ENCODE data around the gene PRKCE. TPM values are rescaled to one million over a fixed set of nuclear protein-coding genes. Genes with fewer than 3 reads are reported as not detected.
"Not testable (repeated sequence)": the region's sequence is repeated elsewhere in the genome, so short reads cannot be mapped to it uniquely, and the experiment has no call there.

PRKCE gene
- total RNA-seq, 1 donor from 2014 or later, result 30.5 TPM

DNA sequence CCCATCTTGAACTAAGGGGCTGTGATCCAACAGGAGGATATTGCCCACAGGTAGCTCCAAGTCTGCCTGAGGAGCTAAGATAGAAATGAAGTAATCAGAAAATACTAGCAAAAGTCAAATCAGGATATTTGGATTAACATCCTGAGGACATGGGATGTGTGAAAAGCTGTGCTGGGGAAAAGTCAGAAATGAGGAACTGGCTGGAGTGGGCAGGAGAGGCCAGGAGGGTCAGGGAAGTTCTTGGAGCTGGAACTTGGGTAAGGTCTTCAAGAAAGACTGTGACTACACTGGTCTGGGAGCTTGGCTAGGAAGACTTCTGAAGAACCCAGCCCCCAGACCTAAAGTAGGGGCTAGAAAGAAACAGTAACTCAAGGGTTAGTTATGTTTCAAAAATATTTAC lies 250.9 kb downstream of the PRKCE start:
- no peak for DNase-seq (ENCODE audit: low spot score)
- ATAC-seq, result no peak
- intact Hi-C loops (cut with DNase I), result no loop called here

DNA sequence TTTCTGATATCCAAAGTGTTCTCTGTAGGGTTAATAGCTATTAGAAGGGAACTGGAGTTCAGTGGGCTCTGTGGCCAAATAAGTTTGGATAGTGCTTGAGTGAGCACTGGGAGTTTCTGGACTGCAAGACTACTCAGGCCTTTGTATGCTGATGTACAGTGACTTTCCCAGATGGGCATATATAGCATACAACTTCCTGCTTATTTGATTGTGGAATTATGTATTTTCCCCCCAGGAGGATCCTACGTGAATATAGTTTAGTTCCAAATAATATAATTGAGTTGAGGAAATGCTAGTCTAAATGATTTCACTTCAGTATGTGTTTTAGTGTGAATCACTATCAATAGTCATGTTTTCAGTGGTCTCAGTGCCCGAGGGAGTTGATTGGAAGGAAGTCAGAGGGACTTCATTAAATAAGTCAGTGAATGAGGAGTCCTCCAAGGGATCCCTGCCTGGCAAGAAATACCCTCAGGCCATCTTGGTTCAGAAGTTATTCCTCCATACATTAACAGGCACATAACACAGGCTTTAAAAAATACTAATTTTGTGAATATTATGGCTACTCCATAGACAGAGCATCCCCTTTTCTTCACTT lies 251.4 kb downstream of the PRKCE start:
- ATAC-seq (no peak), DNase-seq (ENCODE audit: low spot score) (no peak)
- intact Hi-C loops (cut with DNase I), result no loop called here

DNA sequence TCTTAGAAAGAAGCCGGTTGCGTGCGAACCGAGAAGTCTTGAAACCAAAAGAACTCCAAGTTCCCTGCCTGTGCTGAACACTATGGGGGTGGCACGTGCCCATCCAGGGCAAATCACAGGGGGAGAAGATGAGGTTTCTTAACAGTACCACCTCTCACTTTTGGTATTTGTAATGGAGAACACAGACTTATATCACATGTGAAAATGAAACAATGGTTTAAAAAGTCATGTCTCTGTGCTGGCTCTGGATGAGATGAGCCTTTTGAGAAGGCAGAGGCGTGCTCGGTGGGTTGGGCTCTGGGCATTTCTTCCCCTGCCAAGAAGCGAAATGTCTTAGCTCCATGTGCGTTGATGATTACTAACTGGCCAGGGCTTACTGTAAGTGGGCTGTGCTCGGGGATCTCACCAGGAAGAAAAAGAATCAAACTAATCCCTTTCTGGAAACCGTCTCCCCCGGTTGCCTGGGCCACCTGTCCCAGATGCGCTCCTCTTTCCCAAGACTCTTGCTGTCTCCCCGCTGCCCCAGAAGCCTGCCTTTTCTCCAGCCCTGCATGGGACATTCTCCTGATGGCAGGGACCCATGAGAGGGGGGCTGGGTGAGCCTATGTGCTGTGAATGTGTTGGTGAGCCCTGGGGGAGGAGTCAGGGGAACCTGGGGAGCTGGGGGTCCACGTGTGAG lies 252.9 kb downstream of the PRKCE start:
- peak; percentile 84 for ATAC-seq
- DNase-seq (ENCODE audit: low spot score), result no peak
- intact Hi-C loops (cut with DNase I), result no loop called here

DNA sequence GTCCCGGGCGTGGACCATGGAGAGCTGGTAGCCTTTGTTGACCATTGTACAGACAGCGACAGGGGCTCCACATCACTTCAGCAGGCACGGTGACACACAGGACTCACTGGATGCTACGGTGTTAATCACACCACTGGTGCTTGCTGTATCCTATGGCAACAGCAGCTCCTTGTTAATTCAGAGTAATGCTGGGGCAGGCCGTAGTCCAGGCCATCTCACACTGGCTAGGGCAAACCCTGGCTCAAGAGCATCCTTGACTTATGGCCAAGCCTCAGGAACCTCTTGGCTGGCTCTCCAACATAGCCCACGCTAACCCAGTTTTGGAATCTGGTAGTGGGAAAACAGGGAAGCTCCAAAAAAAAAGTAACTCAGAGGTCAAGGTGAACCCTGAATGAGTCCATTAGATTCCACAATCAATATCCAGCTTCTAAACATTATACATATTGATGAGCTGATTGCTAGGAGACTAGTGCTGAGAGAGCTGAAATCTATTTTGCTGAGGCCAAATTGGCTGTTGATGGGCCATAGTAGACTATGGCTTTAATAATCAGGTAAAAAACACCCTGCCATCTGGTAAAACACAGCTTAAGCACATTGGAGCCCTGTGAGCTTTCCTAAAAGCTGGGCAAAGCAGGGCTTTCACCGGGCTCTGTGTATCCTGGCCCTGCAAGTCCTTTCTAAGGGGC lies 253.6 kb downstream of the PRKCE start:
- DNase-seq (ENCODE audit: low spot score) (no peak), ATAC-seq (peak; percentile 63)
- intact Hi-C loops (cut with DNase I), result no loop called here

DNA sequence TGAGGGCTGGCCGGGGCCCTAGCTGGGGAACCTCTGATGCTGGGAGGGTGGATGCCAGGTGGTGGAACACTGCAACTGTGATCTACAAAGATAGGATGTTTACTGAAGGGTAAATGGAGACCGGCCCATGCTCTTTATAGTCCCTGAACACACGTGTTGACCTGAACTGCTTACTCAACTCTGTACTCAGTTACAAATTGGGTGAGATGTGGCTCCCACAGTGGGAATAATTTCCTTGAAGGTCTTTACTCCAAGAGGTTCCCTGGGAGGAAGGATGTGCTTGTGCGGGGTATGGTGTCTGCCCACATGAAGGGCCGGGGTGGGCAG lies 254.1 kb downstream of the PRKCE start:
- ATAC-seq (no peak), DNase-seq (ENCODE audit: low spot score) (no peak)
- intact Hi-C loops (cut with DNase I), result no loop called here

DNA sequence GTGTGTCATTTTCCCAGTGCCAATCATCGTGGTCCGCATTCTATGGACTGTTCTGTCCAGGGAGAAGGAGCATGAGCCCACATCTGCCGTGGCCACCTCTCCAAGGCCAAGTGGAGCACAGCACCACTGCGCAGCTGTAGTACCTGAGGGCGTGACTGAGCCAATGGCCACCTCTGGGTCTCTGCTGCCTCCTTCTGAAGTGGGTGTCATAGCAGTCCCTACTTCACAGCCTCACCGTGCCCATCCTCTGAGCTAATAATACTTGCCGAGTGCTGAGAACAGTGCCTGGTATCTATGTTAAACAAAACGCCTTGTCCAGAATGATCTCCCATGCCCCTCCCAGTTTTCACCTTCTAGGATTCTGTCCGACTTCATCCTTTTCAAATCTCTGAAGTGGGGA lies 256.1 kb downstream of the PRKCE start:
- intact Hi-C loops (cut with DNase I), result no loop called here
- ATAC-seq (no peak), DNase-seq (ENCODE audit: low spot score) (no peak)

DNA sequence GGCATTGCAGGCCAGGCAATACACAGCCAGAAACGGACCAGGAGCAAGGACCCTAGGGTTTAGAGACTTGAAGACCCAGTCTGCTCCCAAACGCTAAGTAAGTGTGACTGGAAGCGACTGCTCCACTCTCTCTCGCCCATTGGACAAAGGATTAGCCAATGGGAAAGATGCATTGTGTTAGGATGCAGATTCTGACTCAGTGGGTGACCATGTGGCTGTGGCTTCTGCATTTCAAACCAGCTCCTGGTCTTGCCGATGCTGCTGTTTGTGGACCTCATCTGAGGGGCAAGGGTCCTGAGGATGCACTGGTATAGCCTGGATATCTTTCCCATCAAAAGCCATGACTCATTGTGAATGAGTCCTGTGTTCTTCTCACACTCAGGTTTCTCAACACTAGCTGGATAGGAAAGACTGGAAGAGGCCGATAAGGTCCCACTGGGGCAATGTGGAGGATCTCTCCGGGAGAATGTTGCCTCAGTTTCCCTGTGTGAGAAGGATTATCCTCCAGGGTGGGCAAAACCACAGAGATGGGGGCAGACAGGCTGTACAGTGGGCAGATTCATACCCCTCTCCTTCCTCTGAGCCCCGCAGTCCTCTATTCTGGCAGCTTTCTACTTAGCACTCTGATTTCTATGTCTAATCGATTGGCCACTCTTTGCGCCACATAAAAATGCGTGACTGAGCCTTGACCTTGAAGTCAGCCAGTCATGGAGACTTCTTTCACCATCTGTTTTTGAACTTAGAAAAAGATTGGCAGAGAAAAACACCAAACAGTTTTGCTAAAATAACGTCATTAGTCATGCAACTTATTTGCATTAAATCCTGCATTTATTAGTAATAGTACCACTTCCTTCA lies 257.1 kb downstream of the PRKCE start:
- ATAC-seq (no peak), DNase-seq (ENCODE audit: low spot score) (no peak)
- intact Hi-C loops (cut with DNase I), result no loop called here

DNA sequence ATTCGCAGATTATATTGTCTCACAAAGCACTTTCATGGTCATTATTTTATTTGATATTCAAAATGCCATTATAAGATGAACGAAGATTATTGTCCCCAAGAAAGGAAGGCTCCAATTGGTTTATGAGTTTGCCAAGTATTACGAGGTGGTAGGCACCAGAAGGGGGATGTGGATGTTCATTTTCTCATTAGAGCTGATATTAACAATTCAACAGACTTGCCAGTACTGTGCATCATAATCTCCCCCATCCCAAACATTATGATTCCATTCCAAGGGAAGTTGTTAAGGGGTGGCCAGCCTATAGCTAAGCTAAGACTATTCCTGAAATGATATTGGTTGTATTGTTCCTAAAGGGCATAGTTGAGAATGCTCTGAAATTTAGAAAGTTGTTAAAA lies 257.7 kb downstream of the PRKCE start:
- DNase-seq (ENCODE audit: low spot score), result no peak
- intact Hi-C loops (cut with DNase I), result no loop called here
- ATAC-seq, result no peak

DNA sequence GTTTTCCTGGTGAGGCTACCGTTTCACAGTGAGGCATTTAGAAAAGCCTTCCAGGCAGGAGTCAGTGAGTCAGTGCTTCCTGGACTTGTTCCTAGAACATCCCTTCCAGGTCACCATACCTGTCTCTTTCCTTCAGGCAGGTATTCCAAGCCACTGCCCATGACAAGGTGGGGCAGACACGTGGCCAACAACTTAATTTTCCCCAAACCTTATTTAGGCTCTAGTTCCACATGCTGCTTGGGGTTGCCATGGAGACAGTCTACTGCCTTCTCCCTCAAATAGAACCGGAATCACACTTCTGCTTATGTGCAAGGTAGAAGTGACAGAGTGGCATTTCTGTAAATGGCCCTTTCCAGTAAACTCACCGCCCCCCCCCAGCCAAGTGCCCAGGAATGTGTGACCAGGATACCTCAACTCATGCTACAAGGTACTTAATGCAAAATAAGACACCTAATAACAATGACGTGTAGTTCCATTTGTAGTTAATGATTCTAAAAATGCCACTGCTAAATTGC lies 258.3 kb downstream of the PRKCE start:
- intact Hi-C loops (cut with DNase I), result no loop called here
- DNase-seq (ENCODE audit: low spot score) (no peak), ATAC-seq (no peak)

DNA sequence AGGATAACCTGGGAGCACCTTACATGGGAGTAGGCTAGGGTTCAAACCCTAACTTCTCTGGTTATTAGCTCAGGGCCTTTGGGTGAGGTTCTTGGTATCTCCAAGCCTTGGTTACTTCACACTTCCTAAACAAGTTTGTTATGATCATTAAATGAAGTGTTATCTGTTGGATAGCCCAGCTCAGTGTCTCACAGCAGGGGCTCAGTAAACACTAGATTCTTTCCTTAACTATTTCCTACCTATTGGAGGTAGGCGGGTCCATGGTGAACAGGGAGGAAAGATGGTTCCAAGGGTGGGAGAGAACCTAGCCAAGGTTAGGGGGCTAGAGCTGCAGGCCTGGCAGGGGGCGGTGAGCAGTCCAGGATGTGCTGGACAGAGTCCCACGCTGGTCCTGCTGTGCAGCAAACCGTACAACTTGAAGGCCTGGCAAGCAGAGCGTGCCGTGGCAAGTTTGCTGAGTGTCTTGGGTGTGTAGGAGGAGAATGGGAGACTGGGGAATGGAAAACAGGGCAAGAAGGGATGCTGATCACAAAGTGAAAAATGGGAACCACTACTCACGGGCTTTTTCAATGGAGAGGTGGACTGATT lies 259.1 kb downstream of the PRKCE start:
- DNase-seq (ENCODE audit: low spot score), result no peak
- no peak for ATAC-seq
- intact Hi-C loops (cut with DNase I), result no loop called here

DNA sequence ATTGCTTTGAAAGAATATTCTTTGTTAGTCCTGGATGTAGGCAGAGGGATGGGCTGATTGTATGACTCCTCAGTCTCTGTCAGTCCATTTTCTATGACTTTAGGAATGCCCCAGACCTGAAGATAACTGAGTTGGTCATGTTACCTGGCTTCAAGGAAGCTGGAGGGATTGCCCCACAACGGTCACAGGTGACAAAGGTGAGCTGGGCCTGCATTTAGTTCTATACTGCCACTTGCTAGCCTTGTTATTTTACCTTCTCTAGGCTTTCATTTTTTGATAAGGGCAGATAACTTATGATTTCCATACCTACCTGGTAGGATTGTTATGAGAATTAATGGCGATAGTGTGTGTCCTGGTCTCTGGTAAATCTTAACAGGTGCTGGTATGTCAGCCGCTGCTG lies 260.1 kb downstream of the PRKCE start:
- intact Hi-C loops (cut with DNase I), result no loop called here
- ATAC-seq (no peak), DNase-seq (ENCODE audit: low spot score) (no peak)

DNA sequence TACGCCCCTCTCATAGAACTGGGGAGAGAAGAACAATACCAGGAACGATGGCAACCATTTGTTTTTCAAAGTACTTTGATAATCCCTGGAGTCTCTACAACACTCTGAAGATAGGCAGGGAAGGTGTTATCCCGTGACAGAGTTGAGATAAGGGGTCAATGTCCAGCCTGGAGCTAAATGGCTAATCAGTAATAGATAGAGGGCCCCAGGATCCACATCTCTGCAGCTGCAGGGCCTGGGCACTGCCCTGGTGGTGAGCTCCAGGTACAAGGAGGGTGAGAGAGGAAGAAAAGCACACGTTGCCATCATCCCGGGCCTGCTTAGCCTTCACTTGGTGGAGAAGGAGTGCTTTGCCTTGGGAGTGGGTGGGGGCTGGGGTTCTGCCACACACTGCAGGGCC lies 260.6 kb downstream of the PRKCE start:
- no peak for DNase-seq (ENCODE audit: low spot score)
- no peak for ATAC-seq
- intact Hi-C loops (cut with DNase I), result no loop called here

DNA sequence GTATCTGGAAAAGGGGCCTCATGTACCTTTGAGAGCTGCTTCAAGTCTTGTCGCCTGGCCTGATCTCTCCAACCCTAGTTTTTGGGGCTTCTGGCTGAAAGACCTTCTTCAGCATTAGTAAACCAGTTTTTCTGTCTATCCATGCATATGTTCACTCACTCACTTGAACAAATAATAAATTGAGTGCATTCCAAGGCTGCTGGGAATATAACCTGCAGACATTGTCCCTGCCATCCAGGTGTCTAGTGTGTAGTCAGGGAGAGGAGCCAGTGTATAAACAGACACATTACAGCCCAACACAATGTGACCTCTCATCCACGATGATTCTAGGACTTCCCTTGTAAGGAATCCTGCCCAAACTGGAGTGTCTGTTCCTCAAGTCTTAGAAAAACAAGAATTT lies 262.1 kb downstream of the PRKCE start:
- DNase-seq (ENCODE audit: low spot score) (no peak), ATAC-seq (no peak)
- intact Hi-C loops (cut with DNase I), result no loop called here

DNA sequence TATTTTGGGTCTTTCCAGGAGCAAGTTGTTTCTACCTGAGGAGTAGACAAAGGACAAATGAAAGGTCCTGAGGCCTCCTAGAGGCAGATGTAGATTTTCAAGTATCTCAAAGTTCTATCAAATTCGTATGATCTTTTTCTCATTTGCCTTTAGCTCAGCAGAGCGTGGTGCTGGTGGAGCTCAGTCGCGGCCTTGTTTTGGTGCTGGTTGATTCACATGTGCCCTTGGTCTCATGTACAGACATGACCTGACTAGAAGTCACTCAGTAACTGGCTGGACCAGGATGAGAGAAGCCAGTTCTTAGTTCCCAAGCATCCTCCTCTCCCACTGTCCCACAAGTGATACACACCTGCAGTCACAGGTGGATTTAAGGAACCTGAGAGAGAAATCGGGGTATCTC lies 264.0 kb downstream of the PRKCE start:
- intact Hi-C loops (cut with DNase I), result no loop called here
- ATAC-seq (no peak), DNase-seq (ENCODE audit: low spot score) (no peak)

DNA sequence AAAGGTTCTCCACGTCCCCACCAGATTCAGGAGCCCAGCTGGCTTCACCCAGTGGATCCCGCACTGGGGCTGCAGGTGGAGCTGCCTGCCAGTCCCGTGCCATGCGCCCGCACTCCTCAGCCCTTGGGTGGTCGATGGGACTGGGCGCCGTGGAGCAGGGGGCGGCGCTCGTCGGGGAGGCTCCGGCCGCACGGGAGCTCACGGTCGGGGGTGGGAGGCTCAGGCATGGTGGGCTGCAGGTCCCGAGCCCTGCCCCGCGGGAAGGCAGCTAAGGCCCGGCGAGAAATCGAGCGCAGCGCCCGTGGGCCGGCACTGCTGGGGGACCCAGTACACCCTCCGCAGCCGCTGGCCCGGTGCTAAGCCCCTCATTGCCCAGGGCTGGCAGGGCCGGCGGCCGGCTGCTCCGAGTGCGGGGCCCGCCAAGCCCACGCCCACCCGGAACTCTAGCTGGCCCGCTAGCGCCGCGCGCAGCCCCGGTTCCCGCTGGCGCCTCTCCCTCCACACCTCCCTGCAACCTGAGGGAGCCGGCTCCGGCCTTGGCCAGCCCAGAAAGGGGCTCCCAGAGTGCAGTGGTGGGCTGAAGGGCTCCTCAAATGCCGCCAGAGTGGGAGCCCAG lies 266.2 kb downstream of the PRKCE start:
- intact Hi-C loops (cut with DNase I); ATAC-seq; DNase-seq (ENCODE audit: low spot score): not testable (repeated sequence)

DNA sequence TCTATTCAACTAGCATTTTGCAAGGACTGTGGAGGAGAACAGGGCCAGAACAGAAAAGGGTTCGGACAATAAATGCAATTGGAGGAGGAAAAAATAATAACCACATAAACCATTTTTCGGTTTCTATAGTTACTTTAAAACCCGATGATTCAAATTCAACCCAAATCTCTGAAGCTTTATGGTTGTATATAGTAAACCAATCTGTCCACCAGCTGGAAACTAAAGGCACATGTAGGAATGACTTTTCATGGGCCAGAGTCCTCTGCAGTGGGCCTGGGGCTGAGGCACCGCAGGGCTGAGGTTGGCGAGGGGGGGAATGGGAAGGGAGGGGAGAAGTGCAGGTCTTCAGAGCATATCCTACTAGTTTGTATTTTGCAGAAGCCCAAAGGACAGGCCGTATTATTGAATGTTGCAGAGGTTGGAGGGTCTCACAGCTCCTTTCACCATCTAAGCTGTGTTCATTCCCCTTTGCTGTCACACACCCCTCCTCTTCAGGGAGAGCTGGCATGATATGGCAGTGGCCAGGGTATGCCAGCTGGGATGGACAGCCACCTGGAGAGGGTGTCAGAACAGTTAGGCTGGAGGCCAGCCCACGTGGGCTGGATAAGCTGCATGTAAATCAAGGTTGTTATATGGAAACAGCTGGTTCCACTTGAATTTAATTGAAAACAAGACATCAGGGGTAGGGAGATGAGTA lies 267.1 kb downstream of the PRKCE start:
- peak; percentile 33 for ATAC-seq
- intact Hi-C loops (cut with DNase I), result no loop called here

DNA sequence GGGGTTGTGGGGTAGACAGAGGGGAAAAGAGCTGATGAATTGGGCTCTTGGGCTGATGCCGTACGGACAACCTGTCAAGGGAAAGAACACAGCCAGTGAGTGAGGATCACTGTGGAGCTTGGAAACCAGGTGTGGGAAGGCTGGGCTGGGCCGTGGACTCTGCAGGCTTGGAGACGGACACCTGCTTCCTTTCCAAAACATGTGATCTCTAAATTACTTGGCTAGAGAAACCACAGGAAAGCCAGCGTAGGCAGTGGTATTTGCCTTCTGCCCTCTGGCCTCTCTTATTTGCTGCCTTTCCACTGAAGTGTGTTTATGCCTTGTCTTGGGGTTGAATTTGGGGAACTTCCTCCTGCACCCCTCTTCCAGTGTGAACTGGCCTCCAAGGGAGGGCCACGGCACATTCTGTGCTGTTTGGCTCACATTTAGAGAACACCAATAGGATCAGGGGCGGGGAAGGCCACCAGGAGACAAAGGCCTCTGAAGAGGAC lies 267.7 kb downstream of the PRKCE start:
- intact Hi-C loops (cut with DNase I), result no loop called here
- peak; percentile 60 for ATAC-seq

More for the DNA sequence above, 267.1 kb downstream of the PRKCE start:
- no peak for DNase-seq (ENCODE audit: low spot score)

DNA sequence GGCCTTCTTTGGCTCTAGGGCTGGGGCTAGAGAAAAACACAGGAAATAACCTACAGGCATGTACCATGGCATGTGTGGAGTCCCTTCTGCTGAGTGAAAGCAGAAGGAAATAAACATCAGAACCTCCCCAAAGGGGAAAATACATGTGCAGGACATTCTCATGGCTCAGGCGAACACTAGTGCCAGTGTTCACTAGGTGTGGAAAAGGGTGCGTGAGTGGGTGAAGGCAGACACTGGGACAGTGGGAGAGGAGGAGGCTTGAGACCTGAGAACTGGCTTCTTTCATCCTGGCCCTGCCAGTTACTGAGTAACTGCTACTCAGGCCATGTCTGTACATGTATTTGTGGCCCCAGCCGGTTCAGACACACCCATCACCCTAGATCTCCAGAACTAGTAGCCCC lies 268.2 kb downstream of the PRKCE start:
- ATAC-seq, result peak; percentile 27
- no peak for DNase-seq (ENCODE audit: low spot score)
- intact Hi-C loops (cut with DNase I), result no loop called here

More for the DNA sequence above, 267.7 kb downstream of the PRKCE start:
- DNase-seq (ENCODE audit: low spot score), result no peak

All from sciatic nerve (tissue), 2 donors.